MM.1S (cell line): Measurements from ENCODE around the gene VSTM2L.

ENCODE experiments used
- DNase-seq: peaks from one replicate; pipeline ENCODE4 v3.0.0-alpha.2; 2015
- H2AFZ ChIP-seq: fragments of 300-600 bp; sonication (generic); 2 replicates; pipeline ENCODE4 v1.6.0; 2016; ENCODE audit warnings: antibody characterized with exemption, low read length
- H3F3A ChIP-seq: fragments of 300-600 bp; sonication (generic); 2 replicates; pipeline ENCODE4 v1.6.1; 2016; ENCODE audit warnings: mild to moderate bottlenecking, antibody characterized with exemption, low read length, moderate library complexity, mixed read lengths; ENCODE audit not compliant: insufficient read depth
- H3K27ac ChIP-seq: fragments of 300-600 bp; sonication (generic); 2 replicates; pipeline ENCODE4 v1.5.1; 2016; ENCODE audit warnings: mild to moderate bottlenecking, low read length
- H3K27me3 ChIP-seq: fragments of 300-600 bp; sonication (generic); replicated peaks from 2 replicates; pipeline ENCODE4 v1.6.0; 2016; ENCODE audit warnings: low read length; ENCODE audit not compliant: insufficient read depth
- H3K36me3 ChIP-seq: fragments of 300-600 bp; sonication (generic); replicated peaks from 2 replicates; pipeline ENCODE4 v1.6.1; 2016; ENCODE audit warnings: mild to moderate bottlenecking, low read length, mixed read lengths; ENCODE audit not compliant: insufficient read depth
- H3K4me1 ChIP-seq: fragments of 300-600 bp; sonication (generic); 2 replicates; pipeline ENCODE4 v1.6.1; 2016; ENCODE audit warnings: low read length, mixed read lengths
- H3K4me2 ChIP-seq: fragments of 300-600 bp; sonication (generic); 2 replicates; pipeline ENCODE4 v1.6.0; 2016; ENCODE audit warnings: low read depth, low read length
- H3K4me3 ChIP-seq: fragments of 300-600 bp; sonication (generic); 2 replicates; pipeline ENCODE4 v1.5.1; 2016; ENCODE audit warnings: low read length, mixed read lengths
- H3K79me2 ChIP-seq: fragments of 300-600 bp; sonication (generic); 2 replicates; pipeline ENCODE4 v1.6.1; 2016; ENCODE audit warnings: mixed run types, low read length, mixed read lengths
- H3K9ac ChIP-seq: fragments of 300-600 bp; sonication (generic); 2 replicates; pipeline ENCODE4 v1.6.1; 2016; ENCODE audit warnings: low read length, mixed read lengths
- H3K9me2 ChIP-seq: fragments of 300-600 bp; sonication (generic); replicated peaks from 2 replicates; pipeline ENCODE4 v1.6.1; 2016; ENCODE audit warnings: mild to moderate bottlenecking, low read length, mixed read lengths; ENCODE audit not compliant: insufficient read depth
- H3K9me3 ChIP-seq: fragments of 300-600 bp; sonication (generic); replicated peaks from 2 replicates; pipeline ENCODE4 v1.6.1; 2016; ENCODE audit warnings: mild to moderate bottlenecking, low read length, mixed read lengths; ENCODE audit not compliant: insufficient read depth
- H4K20me1 ChIP-seq: fragments of 300-600 bp; sonication (generic); 2 replicates; pipeline ENCODE4 v1.6.1; 2016; ENCODE audit warnings: mild to moderate bottlenecking, low read length, moderate library complexity, mixed read lengths; ENCODE audit not compliant: insufficient read depth
- CTCF ChIP-seq: fragments of 300-600 bp; sonication (generic); IDR thresholded peaks from 2 replicates; pipeline ENCODE4 v1.5.1; 2016; ENCODE audit warnings: antibody characterized with exemption, low read length, mixed read lengths
- EZH2 ChIP-seq: fragments of 300-600 bp; sonication (generic); optimal IDR thresholded peaks from 2 replicates; pipeline ENCODE3; 2017; ENCODE audit warnings: low read depth, mild to moderate bottlenecking, antibody characterized with exemption, low read length, mixed read lengths
- EZH2phosphoT487 ChIP-seq: fragments of 300-600 bp; sonication (generic); IDR thresholded peaks from 2 replicates; pipeline ENCODE4 v1.6.1; 2018; ENCODE audit warnings: antibody characterized with exemption, low read length

VSTM2L gene

DNA sequence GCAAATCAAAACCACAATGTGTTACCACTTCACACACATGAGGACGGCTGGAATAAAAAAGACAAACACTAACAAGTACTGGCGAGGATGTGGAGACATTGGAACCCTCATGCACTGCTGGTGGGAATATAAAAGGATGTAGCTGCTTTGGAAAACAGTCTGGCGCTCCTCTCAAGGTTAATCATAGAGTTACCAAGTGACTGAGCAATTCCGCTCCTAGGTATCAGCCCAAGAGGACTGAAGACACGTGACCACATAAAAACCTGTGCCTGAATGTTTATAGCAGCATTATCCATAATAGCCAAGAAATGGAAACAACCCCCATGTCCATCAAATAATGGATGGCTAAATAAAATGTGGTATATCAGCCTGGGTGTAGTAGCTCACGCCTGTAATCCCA lies 45.0 kb downstream of the VSTM2L start:
- H3K9me3 ChIP-seq: no peaks in the 10 kb centered on the region
- no peak overlapping the region for H3K27ac ChIP-seq
- no peaks in the 10 kb centered on the region for H3K9me2 ChIP-seq
- H3K9ac ChIP-seq: no peak overlapping the region
- TF ChIP-seq CTCF (no peak), EZH2phosphoT487 (no peak), EZH2 (no peak)
- H3K4me3 ChIP-seq: no peak overlapping the region
- DNase-seq: no peak
- H3F3A ChIP-seq: no peaks in the 10 kb centered on the region
- no peak overlapping the region for H2AFZ ChIP-seq
- no peaks in the 10 kb centered on the region for H3K79me2 ChIP-seq
- H4K20me1 ChIP-seq: no peaks in the 10 kb centered on the region
- no peak overlapping the region for H3K4me2 ChIP-seq
- no peaks in the 10 kb centered on the region for H3K4me1 ChIP-seq
- H3K36me3 ChIP-seq: no peaks in the 10 kb centered on the region
- H3K27me3 ChIP-seq: no peaks in the 10 kb centered on the region

- H2AFZ ChIP-seq: no peak overlapping the region
- H3K9ac ChIP-seq: no peak overlapping the region
- H3K4me1 ChIP-seq: no peaks in the 10 kb centered on the region
- no peaks in the 10 kb centered on the region for H3K9me3 ChIP-seq
- H3K27ac ChIP-seq: no peak overlapping the region
- no peak overlapping the region for H3K4me3 ChIP-seq
- H3K36me3 ChIP-seq: no peaks in the 10 kb centered on the region
- H3K4me2 ChIP-seq: no peak overlapping the region
- no peak for DNase-seq
- H3K79me2 ChIP-seq: no peaks in the 10 kb centered on the region
- H4K20me1 ChIP-seq: no peaks in the 10 kb centered on the region
- no peaks in the 10 kb centered on the region for H3F3A ChIP-seq
- H3K9me2 ChIP-seq: no peaks in the 10 kb centered on the region
- no peaks in the 10 kb centered on the region for H3K27me3 ChIP-seq
- TF ChIP-seq EZH2phosphoT487: no peak
- TF ChIP-seq CTCF: no peak
- no peak for TF ChIP-seq EZH2
Measured at GRCh38 chr20:37948956-37949355, 46.0 kb downstream of the VSTM2L start.

DNA sequence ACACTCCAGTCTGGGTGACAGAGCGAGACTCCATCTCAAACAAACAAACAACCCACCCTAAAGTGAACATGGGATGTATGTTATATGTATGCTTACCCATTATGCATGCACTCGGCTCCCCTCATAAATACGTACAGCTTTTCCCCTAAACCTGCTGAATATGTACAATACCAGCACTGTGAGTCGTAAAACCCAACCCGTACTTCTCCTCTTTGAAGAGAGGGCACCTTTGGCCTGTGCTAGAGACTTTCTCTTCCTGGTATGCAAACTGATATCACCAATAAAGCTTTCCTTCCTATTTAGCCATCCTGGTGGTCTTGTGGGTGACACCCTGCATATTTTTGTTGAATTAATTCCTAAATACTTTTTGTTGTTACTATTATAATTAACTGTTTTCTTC lies 51.3 kb downstream of the VSTM2L start:
- Histone ChIP-seq H3K9me3 (no peaks in the 10 kb centered on the region), H3K9me2 (no peaks in the 10 kb centered on the region), H2AFZ (no peak overlapping the region), H3K27me3 (no peaks in the 10 kb centered on the region), H3F3A (no peaks in the 10 kb centered on the region), H4K20me1 (no peaks in the 10 kb centered on the region), H3K9ac (no peak overlapping the region), H3K27ac (no peak overlapping the region), H3K79me2 (no peaks in the 10 kb centered on the region), H3K36me3 (no peaks in the 10 kb centered on the region), H3K4me1 (no peaks in the 10 kb centered on the region), H3K4me3 (no peak overlapping the region), H3K4me2 (no peak overlapping the region)
- no peak for DNase-seq
- TF ChIP-seq EZH2phosphoT487 (no peak), EZH2 (no peak), CTCF (no peak)
